VCaP (cell line): Measurements from ENCODE around the gene MYO10.

Source experiments
- H3K27ac ChIP-seq: fragments of 450-650 bp; 2 replicates; pipeline ENCODE4 v1.5.1; 2017
- TF ChIP-seq, protein P1 (sequence below): fragments of 450-650 bp; conservative IDR thresholded peaks from 2 replicates; pipeline ENCODE4 v1.5.1; 2017; ENCODE audit warnings: mild to moderate bottlenecking, moderate library complexity

MYO10 gene

DNA sequence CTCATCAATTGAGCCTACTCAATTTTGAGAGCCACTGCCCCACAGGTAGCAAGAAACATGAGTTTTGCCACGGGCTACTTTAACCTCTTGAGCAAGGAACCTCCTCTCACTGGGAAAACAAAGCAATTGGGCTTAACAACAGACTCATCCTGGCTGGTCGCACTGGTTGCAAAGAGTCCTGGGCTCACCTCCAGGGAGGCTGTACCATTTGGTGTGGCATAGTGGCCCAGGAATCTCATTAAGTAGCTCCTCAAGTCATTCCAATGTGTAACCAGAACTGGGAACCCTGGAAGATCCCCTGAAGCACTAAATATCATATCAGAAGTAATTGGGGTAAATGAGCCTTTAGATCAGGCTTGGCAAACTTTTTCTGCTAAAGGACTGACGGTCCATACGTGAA, 78.5 kb downstream of the MYO10 start:
- no peak overlapping the region for H3K27ac ChIP-seq
- TF ChIP-seq, protein P1, sequence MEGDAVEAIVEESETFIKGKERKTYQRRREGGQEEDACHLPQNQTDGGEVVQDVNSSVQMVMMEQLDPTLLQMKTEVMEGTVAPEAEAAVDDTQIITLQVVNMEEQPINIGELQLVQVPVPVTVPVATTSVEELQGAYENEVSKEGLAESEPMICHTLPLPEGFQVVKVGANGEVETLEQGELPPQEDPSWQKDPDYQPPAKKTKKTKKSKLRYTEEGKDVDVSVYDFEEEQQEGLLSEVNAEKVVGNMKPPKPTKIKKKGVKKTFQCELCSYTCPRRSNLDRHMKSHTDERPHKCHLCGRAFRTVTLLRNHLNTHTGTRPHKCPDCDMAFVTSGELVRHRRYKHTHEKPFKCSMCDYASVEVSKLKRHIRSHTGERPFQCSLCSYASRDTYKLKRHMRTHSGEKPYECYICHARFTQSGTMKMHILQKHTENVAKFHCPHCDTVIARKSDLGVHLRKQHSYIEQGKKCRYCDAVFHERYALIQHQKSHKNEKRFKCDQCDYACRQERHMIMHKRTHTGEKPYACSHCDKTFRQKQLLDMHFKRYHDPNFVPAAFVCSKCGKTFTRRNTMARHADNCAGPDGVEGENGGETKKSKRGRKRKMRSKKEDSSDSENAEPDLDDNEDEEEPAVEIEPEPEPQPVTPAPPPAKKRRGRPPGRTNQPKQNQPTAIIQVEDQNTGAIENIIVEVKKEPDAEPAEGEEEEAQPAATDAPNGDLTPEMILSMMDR: no peak

DNA sequence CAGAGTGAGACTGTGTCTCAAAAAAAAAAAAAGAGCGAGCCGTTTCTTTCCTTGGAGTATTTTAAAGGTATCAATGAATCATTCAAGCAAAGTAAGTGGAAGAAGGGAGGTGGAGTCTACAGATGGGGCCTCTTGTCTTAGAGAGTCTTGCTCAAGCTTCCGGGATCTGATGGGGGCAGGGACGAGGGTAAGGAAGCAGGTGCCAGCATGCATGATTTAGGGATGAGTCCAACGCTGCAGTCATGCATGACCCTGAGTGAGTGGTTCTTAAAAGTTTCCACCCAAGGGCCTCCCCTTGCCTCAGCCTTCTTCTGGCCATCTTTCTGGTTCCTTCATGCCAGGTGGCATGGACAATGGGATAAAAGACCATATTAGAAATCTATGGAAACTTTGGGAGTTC, 79.6 kb downstream of the MYO10 start:
- H3K27ac ChIP-seq: no peak overlapping the region
- TF ChIP-seq, protein P1: no peak

- TF ChIP-seq, protein P1: no peak
- H3K27ac ChIP-seq: no peak overlapping the region
Measured at GRCh38 chr5:16855898-16856297, 80.2 kb downstream of the MYO10 start.

DNA sequence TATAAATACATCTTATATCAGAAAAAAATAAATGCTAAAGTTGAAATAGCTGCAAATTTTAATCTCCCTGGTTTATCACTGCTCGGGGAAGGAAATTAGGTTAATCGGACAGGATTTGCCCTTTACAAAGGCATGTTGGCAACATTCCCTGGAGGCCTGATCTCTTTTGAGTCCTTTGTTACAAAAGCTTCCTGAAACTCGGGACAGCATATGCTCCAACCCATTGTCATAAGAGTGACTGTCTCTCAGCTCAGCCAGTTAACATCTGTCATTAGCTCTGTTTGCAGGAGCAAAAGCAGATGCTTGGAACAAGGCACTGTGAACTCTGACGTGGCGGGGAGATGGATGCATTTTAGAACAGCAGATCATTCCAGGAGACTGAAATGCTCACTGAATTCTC, 80.6 kb downstream of the MYO10 start:
- no peak overlapping the region for H3K27ac ChIP-seq
- TF ChIP-seq, protein P1: no peak

DNA sequence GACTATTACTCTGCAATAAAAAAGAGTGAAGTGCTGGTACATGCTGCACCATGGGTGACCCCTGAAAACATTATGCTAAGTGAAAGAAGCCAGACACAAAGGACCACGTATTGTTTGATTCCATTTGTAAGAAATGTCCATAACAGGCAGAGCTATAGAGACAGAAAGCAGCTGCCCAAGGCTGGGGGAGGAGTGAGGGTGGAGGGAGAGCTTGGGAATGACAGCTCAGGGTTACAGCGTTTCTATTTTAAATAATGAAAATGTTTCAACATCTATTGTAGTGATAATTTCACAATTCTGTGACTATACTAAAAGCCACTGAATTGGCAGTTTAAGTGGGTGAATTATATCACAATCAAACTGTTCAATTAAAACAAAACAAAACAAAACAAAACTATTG, 81.7 kb downstream of the MYO10 start:
- H3K27ac ChIP-seq: no peak overlapping the region
- TF ChIP-seq, protein P1: no peak

DNA sequence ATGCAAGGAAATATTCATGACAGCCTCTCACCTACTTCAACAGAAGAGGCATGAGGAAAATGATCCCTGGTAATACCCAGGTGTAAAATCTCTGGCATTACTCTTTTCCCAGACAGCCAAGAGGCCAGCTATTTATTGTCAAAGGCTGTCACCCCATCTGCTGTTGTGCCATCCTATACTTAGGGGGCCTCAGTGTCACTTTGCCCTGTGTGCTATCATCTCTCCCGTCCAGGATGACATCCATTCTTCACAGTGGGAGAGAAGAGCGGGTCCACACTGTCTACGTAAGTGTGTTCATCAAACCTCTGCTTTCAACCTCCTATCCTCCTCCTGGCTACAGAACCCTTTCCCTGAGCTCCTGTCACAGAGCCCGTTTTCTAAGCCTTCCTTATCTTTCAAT, 82.6 kb downstream of the MYO10 start:
- TF ChIP-seq, protein P1: no peak
- H3K27ac ChIP-seq: no peak overlapping the region

DNA sequence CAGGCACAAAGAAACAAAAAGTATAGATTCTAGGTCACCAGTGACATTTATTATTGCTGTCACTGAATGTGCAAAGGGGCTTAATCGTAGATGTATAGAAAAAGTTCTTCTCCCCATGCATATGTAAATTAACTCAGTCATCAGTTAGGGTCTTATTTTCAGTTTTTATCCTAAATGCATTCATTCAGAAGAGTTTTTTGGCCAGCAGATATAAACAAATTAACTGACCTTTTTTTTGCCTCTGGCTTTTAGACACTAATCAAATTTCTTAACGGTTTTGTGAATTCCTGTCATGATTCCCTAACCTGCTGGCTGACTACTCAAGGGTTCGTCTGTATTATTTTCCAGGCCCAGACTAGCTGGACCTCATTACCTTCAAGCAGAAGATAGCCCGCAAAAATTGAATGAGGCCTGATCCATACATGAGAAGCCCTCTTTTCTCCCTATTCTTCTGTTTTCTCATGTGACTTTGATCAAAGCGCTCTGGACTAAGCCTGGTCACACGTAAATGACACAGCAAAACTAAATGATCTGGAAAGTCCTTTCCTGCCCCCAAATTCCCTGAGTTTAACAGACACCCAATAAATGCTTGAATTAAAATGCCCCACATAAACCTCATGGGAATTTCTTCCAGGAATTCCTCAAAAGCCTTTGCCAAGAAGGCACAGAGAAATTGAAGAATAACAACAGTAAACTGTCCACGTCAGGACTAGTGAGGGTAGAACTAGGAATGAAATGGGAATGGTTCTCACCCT, 83.7 kb downstream of the MYO10 start:
- TF ChIP-seq, protein P1: no peak
- H3K27ac ChIP-seq: no peak overlapping the region
